PC-3 (cell line): Measurements from ENCODE around the gene KIF13A. TPM values are rescaled to one million over a fixed set of nuclear protein-coding genes. Genes with fewer than 3 reads are reported as not detected.
"Not testable (repeated sequence)": the region's sequence is repeated elsewhere in the genome, so short reads cannot be mapped to it uniquely, and the experiment has no call there.

Experiments
- ATAC-seq: fragments of 200-7000 bp; cut with Tn5 transposase; 2 replicates; pipeline ENCODE4 v1.9.1; 2020; ENCODE audit warnings: mild to moderate bottlenecking, moderate library complexity
- BruUV-seq: library from RNA; stranded (reverse); fragments of 400-500 nt; replicated peaks from 2 replicates; lab custom pipeline; 2021; lab: Mats Ljungman, UMichigan
- CTCF ChIA-PET: fragments of 300-600 bp; sonication (Branson Sonifier 250); formaldehyde crosslinking; loops from one replicate; lab custom pipeline; 2022; ENCODE audit warnings: antibody characterized with exemption; lab: Charles Lee
- POLR2A ChIA-PET: fragments of 300-600 bp; sonication (Branson Sonifier 250); formaldehyde crosslinking; loops from one replicate; lab custom pipeline; 2022; ENCODE audit warnings: antibody characterized with exemption; ENCODE audit not compliant: unreplicated experiment; lab: Charles Lee
- DNase-seq: peaks from one replicate; pipeline ENCODE4 v3.0.0-alpha.2; 2015
- H2AFZ ChIP-seq: fragments of 300-600 bp; sonication (generic); 2 replicates; pipeline ENCODE4 v1.6.0; 2016; ENCODE audit warnings: antibody characterized with exemption, low read length
- H3F3A ChIP-seq: fragments of 300-600 bp; sonication (generic); one replicate; pipeline ENCODE4 v1.6.0; 2017; ENCODE audit warnings: antibody characterized with exemption, low read length, control low read depth, mild to moderate bottlenecking; ENCODE audit not compliant: unreplicated experiment
- H3K27ac ChIP-seq: fragments of 300-600 bp; sonication (generic); 2 replicates; pipeline ENCODE4 v1.5.1; 2016; ENCODE audit warnings: mild to moderate bottlenecking, low read length
- H3K27me3 ChIP-seq: fragments of 300-600 bp; sonication (generic); 2 replicates; pipeline ENCODE4 v1.6.1; 2016; ENCODE audit warnings: low read length, mixed read lengths
- H3K36me3 ChIP-seq: fragments of 300-600 bp; sonication (generic); 2 replicates; pipeline ENCODE4 v1.6.1; 2016; ENCODE audit warnings: low read depth, mixed run types, low read length, mixed read lengths
- H3K4me1 ChIP-seq: fragments of 300-600 bp; sonication (generic); 2 replicates; pipeline ENCODE4 v1.5.1; 2016; ENCODE audit warnings: low read length; ENCODE audit not compliant: insufficient read depth
- H3K4me2 ChIP-seq: fragments of 300-600 bp; sonication (generic); 2 replicates; pipeline ENCODE4 v1.6.0; 2016; ENCODE audit warnings: low read length
- H3K4me3 ChIP-seq: fragments of 300-600 bp; sonication (generic); 2 replicates; pipeline ENCODE4 v1.5.1; 2016; ENCODE audit warnings: mild to moderate bottlenecking, low read length, mixed read lengths
- H3K79me2 ChIP-seq: fragments of 300-600 bp; sonication (generic); 2 replicates; pipeline ENCODE4 v1.6.1; 2017; ENCODE audit warnings: low read length, mixed read lengths
- H3K9ac ChIP-seq: fragments of 300-600 bp; sonication (generic); 2 replicates; pipeline ENCODE4 v1.6.0; 2016; ENCODE audit warnings: mild to moderate bottlenecking, low read length
- H3K9me2 ChIP-seq: fragments of 300-600 bp; sonication (generic); replicated peaks from 2 replicates; pipeline ENCODE4 v1.6.1; 2016; ENCODE audit warnings: mixed run types, low read length, mixed read lengths
- H3K9me3 ChIP-seq: fragments of 300-600 bp; sonication (generic); 2 replicates; pipeline ENCODE4 v1.6.1; 2016; ENCODE audit warnings: low read length, mixed read lengths
- H4K20me1 ChIP-seq: fragments of 300-600 bp; sonication (generic); 2 replicates; pipeline ENCODE4 v1.6.1; 2016; ENCODE audit warnings: low read length, mixed read lengths
- EZH2 ChIP-seq: fragments of 300-600 bp; sonication (generic); IDR thresholded peaks from one replicate; pipeline ENCODE4 v1.6.1; 2017; ENCODE audit warnings: antibody characterized with exemption, mild to moderate bottlenecking, low read length; ENCODE audit not compliant: unreplicated experiment
- EZH2phosphoT487 ChIP-seq: fragments of 300-600 bp; sonication (generic); IDR thresholded peaks from 2 replicates; pipeline ENCODE4 v1.6.1; 2018; ENCODE audit warnings: mild to moderate bottlenecking, antibody characterized with exemption, low read length, borderline replicate concordance
- intact Hi-C: fragments of 100-400 bp; cut with micrococcal nuclease; formaldehyde crosslinking; loops from 2 replicates; pipeline ENCODE4 v1.9.0; 2023
- total RNA-seq: library from RNA; depleted of rRNA; stranded (reverse); fragments of >200 nt; gene quantifications from 2 replicates; pipeline ENCODE4 v1.2.3, GENCODE V29; 2014
- TF ChIP-seq, protein P1 (sequence below): fragments of 300-600 bp; sonication (generic); conservative IDR thresholded peaks from 2 replicates; pipeline ENCODE4 v1.5.1; 2017; ENCODE audit warnings: antibody characterized with exemption, low read depth, mild to moderate bottlenecking, low read length

The KIF13A gene
- total RNA-seq, 1 experiment from 2014 or later: 21.3 TPM

DNA sequence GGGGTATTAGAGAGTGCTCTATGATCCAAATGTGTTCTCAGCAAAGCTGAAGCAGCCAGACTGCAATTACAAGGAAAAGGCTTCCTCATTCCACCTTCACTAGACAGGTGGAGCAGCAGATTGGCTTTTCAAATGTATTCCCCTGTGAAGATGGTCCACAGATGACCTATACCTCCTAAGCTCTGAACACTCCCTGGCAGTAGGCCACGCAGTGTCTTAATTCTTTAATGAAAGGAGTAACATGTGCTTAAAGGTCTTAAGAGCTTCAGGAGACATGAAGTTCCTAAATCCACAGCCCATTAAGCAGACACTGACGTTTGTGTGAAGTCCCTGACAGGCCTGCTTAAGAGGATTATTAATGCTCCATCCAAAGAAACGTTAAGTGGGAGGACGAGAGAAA, 141.8 kb downstream of the KIF13A start:
- H3K36me3 ChIP-seq: peaks cover 11% of the 10 kb centered on the region; the same call in 1 of the 2 replicates
- CTCF ChIA-PET: no interaction called here
- no peak overlapping the region for H2AFZ ChIP-seq
- H3K4me3 ChIP-seq: no peak overlapping the region
- intact Hi-C loops: no loop called here
- BruUV-seq: no TSS peak
- H3K9ac ChIP-seq: no peak overlapping the region
- DNase-seq: no peak
- POLR2A ChIA-PET: no interaction called here
- no peak overlapping the region for H3K4me2 ChIP-seq
- H3K9me2 ChIP-seq: no peaks in the 10 kb centered on the region
- ATAC-seq: no peak
- H4K20me1 ChIP-seq: no peaks in the 10 kb centered on the region
- H3K27me3 ChIP-seq: no peaks in the 10 kb centered on the region
- H3K9me3 ChIP-seq: no peaks in the 10 kb centered on the region
- no peaks in the 10 kb centered on the region for H3F3A ChIP-seq
- H3K27ac ChIP-seq: no peak overlapping the region
- peaks cover 6% of the 10 kb centered on the region for H3K4me1 ChIP-seq
- H3K79me2 ChIP-seq: no peaks in the 10 kb centered on the region
- TF ChIP-seq EZH2phosphoT487 (no peak), EZH2 (no peak)
- TF ChIP-seq, protein P1, sequence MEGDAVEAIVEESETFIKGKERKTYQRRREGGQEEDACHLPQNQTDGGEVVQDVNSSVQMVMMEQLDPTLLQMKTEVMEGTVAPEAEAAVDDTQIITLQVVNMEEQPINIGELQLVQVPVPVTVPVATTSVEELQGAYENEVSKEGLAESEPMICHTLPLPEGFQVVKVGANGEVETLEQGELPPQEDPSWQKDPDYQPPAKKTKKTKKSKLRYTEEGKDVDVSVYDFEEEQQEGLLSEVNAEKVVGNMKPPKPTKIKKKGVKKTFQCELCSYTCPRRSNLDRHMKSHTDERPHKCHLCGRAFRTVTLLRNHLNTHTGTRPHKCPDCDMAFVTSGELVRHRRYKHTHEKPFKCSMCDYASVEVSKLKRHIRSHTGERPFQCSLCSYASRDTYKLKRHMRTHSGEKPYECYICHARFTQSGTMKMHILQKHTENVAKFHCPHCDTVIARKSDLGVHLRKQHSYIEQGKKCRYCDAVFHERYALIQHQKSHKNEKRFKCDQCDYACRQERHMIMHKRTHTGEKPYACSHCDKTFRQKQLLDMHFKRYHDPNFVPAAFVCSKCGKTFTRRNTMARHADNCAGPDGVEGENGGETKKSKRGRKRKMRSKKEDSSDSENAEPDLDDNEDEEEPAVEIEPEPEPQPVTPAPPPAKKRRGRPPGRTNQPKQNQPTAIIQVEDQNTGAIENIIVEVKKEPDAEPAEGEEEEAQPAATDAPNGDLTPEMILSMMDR: no peak

DNA sequence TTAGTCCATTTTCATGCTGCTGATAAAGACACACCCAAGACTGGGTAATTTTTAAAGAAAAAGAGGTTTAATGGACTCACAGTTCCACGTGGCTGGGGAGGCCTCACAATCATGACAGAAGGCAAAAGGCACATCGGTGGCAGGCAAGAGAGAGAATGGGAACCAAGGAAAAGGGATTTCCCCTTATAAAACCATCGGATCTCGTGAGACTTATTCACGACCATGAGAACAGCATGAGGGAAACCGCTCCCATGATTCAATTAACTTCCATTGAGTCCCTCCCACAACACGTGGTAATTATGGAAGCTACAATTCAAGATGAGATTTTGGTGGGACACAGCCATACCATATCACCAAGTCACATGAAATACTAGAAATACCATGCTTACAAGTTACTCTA, 142.5 kb downstream of the KIF13A start:
- H3K36me3 ChIP-seq, POLR2A ChIA-PET, ATAC-seq, H3K9ac ChIP-seq, H3K4me3 ChIP-seq, H3K27ac ChIP-seq, intact Hi-C loops, DNase-seq, H3K27me3 ChIP-seq, H3K4me2 ChIP-seq, H3K79me2 ChIP-seq, H4K20me1 ChIP-seq, H3F3A ChIP-seq, H2AFZ ChIP-seq, H3K4me1 ChIP-seq, BruUV-seq, CTCF ChIA-PET, H3K9me3 ChIP-seq, H3K9me2 ChIP-seq: not testable (repeated sequence)

DNA sequence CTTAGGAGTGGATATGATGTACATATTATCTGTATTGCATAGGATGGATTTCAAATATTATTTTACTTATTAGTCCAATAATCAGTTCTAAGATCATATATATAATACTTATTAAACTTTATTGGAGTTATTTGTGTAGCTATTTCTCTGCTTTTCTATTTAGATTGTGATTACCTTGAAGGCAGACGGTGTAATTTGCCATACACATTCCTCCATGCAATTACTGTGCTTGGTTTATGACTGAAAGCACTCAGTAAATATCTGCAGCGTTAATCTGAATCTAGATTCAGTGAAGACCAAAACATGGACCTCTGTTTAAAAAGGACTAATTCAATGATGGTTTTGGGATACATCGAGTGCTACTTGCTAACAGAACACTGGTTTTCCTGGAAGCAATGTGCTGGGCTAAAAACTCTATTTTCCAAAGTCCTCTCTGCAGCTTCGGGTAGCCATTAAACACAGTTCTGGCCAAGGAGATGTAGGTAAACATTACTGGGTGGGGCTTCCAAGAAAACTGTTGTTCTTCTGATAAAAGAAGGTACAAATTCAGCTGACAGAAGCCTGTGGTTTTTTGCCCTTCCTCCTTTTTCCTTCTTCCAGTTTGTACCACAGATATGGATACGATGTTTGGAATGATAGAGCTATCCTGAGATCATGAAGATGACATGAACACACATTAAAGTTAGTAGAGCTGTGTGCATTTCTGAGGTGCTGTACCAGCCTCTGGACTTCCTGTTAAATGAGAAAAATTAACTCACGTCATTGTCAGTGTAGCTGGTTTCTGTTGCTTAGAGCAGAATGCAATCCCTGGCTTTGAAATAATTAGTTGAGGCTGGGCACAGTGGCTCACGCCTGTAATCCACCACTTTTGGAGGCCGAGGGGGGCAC, 144.3 kb downstream of the KIF13A start:
- H3F3A ChIP-seq: no peaks in the 10 kb centered on the region
- no peak overlapping the region for H3K4me3 ChIP-seq
- H3K4me2 ChIP-seq: no peak overlapping the region
- CTCF ChIA-PET: no interaction called here
- H3K27me3 ChIP-seq: no peaks in the 10 kb centered on the region
- DNase-seq (no peak), ATAC-seq (no peak)
- BruUV-seq: no TSS peak
- POLR2A ChIA-PET: no interaction called here
- no peak overlapping the region for H3K9ac ChIP-seq
- intact Hi-C loops: no loop called here
- H3K36me3 ChIP-seq: 0 out of 2 replicates have a peak, but pooled peaks cover 3% of the 10 kb centered on the region
- TF ChIP-seq, protein P1: no peak
- TF ChIP-seq EZH2 (no peak), EZH2phosphoT487 (no peak)
- no peaks in the 10 kb centered on the region for H3K9me3 ChIP-seq
- no peaks in the 10 kb centered on the region for H3K79me2 ChIP-seq
- no peak overlapping the region for H3K27ac ChIP-seq
- peaks cover 3% of the 10 kb centered on the region; the same call in 1 of the 2 replicates for H3K4me1 ChIP-seq
- no peaks in the 10 kb centered on the region for H3K9me2 ChIP-seq
- no peaks in the 10 kb centered on the region for H4K20me1 ChIP-seq
- no peak overlapping the region for H2AFZ ChIP-seq
